RWPE2 (cell line): Measurements from ENCODE around the gene IL17RC.

Experiments used
- ATAC-seq: fragments of 200-7000 bp; cut with Tn5 transposase; 3 replicates; pipeline ENCODE4 v1.9.1; 2021; ENCODE audit warnings: low read depth
- DNase-seq: peaks from one replicate; pipeline ENCODE4 v3.0.0-alpha.2; 2020; ENCODE audit warnings: low spot score
- H3K27ac ChIP-seq: fragments of 450-650 bp; 2 replicates; pipeline ENCODE4 v1.5.1; 2017; ENCODE audit warnings: mild to moderate bottlenecking; ENCODE audit not compliant: poor library complexity, severe bottlenecking
- H3K27me3 ChIP-seq: fragments of 250-450 bp; sonication (Bioruptor Pico); 2 replicates; pipeline ENCODE4 v1.5.1; 2021; ENCODE audit warnings: mild to moderate bottlenecking, moderate library complexity; ENCODE audit not compliant: insufficient read depth, poor library complexity, severe bottlenecking
- H3K36me3 ChIP-seq: fragments of 250-450 bp; sonication (Bioruptor Pico); 2 replicates; pipeline ENCODE4 v1.5.1; 2020; ENCODE audit warnings: low read depth, mild to moderate bottlenecking, moderate library complexity
- H3K4me1 ChIP-seq: fragments of 250-450 bp; sonication (Bioruptor Pico); 2 replicates; pipeline ENCODE4 v1.5.1; 2021; ENCODE audit warnings: mild to moderate bottlenecking, moderate library complexity; ENCODE audit not compliant: insufficient read depth, poor library complexity, severe bottlenecking
- H3K4me3 ChIP-seq: fragments of 250-450 bp; sonication (Bioruptor Pico); 2 replicates; pipeline ENCODE4 v1.5.1; 2021; ENCODE audit warnings: mild to moderate bottlenecking, moderate library complexity; ENCODE audit not compliant: severe bottlenecking
- H3K9me3 ChIP-seq: fragments of 250-450 bp; sonication (Bioruptor Pico); 2 replicates; pipeline ENCODE4 v1.5.1; 2021; ENCODE audit warnings: mild to moderate bottlenecking, moderate library complexity; ENCODE audit not compliant: severe bottlenecking
- TF ChIP-seq, protein P1 (sequence below): fragments of 450-650 bp; IDR thresholded peaks from one replicate; pipeline ENCODE4 v1.5.1; 2017; ENCODE audit warnings: mild to moderate bottlenecking, moderate library complexity; ENCODE audit not compliant: poor library complexity, severe bottlenecking

The IL17RC gene

DNA sequence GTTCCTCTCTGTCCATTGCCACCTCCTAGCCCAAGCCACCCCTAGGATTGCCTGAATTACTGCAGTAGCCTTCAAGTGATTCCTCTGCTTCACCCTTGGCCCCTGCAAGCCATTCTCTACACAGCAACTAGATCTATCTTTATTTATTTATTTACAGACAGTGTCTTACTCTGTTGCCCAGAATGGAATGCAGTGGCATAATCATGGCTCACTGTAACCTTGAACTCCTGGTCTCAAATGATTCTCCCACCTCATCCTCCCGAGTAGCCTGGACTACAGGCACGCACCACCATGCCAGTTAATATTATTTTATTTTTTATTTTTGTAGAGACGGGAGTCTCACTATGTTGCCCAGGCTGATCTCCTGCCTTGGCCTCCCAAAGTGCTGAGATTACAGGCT, 28.4 kb upstream of the IL17RC start:
- DNase-seq = no peak
- TF ChIP-seq, protein P1, sequence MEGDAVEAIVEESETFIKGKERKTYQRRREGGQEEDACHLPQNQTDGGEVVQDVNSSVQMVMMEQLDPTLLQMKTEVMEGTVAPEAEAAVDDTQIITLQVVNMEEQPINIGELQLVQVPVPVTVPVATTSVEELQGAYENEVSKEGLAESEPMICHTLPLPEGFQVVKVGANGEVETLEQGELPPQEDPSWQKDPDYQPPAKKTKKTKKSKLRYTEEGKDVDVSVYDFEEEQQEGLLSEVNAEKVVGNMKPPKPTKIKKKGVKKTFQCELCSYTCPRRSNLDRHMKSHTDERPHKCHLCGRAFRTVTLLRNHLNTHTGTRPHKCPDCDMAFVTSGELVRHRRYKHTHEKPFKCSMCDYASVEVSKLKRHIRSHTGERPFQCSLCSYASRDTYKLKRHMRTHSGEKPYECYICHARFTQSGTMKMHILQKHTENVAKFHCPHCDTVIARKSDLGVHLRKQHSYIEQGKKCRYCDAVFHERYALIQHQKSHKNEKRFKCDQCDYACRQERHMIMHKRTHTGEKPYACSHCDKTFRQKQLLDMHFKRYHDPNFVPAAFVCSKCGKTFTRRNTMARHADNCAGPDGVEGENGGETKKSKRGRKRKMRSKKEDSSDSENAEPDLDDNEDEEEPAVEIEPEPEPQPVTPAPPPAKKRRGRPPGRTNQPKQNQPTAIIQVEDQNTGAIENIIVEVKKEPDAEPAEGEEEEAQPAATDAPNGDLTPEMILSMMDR = no peak
- H3K27me3 ChIP-seq = no peaks in the 10 kb centered on the region
- no peaks in the 10 kb centered on the region for H3K9me3 ChIP-seq
- H3K4me1 ChIP-seq = peaks cover 22% of the 10 kb centered on the region
- H3K4me3 ChIP-seq = no peak overlapping the region
- no peak for ATAC-seq
- peaks cover 21% of the 10 kb centered on the region for H3K36me3 ChIP-seq
- H3K27ac ChIP-seq = peak overlapping the region; percentile 3

DNA sequence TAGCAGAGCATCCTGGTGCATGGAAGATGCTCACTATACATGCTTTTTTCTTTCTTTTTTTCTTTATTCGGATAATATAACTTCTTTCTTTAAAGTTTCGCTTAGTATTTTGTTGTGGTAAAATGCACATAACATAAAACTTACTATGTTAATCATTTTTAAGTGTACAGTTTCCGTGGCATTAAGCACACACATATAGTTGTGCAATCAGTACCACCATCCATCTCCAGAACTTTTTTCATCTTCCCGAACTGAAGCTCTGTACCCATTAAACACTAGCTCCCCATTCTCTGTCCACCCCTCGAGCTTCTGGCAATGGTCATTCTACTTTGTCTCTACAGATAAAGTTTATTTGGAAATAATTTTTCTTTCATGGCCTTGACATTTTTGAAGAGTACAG, 27.5 kb upstream of the IL17RC start:
- DNase-seq = no peak
- Histone ChIP-seq H3K27ac (peak overlapping the region; percentile 73), H3K27me3 (no peaks in the 10 kb centered on the region), H3K4me3 (no peak overlapping the region), H3K9me3 (no peaks in the 10 kb centered on the region), H3K4me1 (peaks cover 22% of the 10 kb centered on the region), H3K36me3 (peaks cover 27% of the 10 kb centered on the region)
- ATAC-seq = no peak
- TF ChIP-seq, protein P1 = no peak

GRCh38 chr3:9890249-9891071, 26.4 kb upstream of the IL17RC start, which contains the start of gene JAGN1:
TSS of gene JAGN1 (plus strand) at chr3:9890610. CDS start at chr3:9890723, 113 bp downstream.
- Histone ChIP-seq H3K36me3 (peaks cover 31% of the 10 kb centered on the region), H3K27ac (peak within 1 kb of the TSS; percentile 73), H3K4me3 (peak within 1 kb of the TSS; percentile 96), H3K4me1 (peaks cover 14% of the 10 kb centered on the region), H3K9me3 (peaks cover 4% of the 10 kb centered on the region), H3K27me3 (no peaks in the 10 kb centered on the region)
- peak; percentile 78 for ATAC-seq
- peak; percentile 81 for DNase-seq
- TF ChIP-seq, protein P1 = peak; percentile 7

DNA sequence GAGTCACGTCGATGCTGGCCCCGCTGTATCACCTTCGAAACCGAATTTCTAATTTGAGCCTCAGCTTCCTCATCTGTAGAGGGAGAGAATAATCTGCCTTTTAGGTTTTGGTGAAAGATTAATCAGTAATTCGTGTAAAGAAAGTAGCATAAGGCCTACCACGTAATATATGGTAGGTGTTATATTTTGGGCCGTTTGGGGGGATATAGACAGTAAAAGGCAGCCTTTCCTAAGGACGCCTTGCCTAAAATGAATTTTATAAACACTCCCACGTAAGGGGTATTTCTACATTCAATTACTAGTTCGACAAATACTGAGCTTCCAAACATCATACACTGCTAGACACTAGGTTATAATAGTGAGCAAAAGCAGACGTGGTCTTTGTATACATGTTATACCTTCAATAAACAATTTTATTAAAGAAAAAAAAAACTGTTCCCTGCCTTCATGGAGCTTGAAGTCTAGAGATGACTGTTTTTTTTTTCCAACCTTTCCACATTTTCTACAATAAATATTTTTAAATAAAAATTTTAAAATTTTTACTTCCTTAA, 25.8 kb upstream of the IL17RC start:
- DNase-seq (no peak), ATAC-seq (no peak)
- H3K27ac ChIP-seq = peak overlapping the region; percentile 73

More for the DNA sequence above, 25.8 kb upstream of the IL17RC start:
- Histone ChIP-seq H3K4me3 (peak overlapping the region; percentile 96), H3K4me1 (peaks cover 14% of the 10 kb centered on the region), H3K27me3 (no peaks in the 10 kb centered on the region), H3K9me3 (peaks cover 4% of the 10 kb centered on the region), H3K36me3 (peaks cover 31% of the 10 kb centered on the region)
- TF ChIP-seq, protein P1 = no peak
